ENCODE measurements around the gene GAK.

DNA sequence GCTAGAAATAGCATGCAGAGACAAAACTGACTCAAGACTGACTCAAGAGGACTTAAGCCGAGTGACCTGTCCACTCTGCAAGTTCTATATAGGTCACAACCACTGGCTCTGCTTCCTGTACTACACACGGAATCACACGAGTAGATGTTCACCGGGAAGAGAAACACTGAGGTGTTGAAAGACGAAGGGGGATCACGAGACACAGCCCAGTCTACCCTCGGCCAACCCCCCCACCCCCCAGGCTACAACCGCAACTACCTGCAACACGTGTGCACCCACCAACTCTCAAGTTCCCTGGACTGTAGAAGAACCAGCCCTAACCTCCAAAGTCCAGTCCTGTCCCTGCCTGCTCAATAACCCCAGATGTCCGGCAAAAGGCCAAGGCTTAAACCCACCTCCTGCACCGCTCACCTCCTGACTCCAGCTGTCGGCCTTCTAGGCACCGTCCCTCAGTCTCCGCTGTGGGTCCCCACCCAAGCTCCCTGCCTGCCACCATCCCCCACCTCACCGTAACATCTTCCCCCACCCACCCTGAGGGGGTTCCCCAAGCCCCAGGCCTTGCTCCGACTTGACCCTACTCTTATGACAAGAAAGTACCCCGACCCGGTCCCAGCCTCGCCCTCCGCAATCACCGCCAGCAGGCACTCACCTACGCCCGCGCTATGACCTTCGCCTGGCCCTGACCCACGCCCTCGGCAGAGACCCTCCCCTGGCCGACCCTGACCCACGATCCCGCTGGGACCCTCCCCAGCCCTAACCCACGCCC lies 739 bp downstream of the GAK start:
- TF ChIP-seq, protein P1, sequence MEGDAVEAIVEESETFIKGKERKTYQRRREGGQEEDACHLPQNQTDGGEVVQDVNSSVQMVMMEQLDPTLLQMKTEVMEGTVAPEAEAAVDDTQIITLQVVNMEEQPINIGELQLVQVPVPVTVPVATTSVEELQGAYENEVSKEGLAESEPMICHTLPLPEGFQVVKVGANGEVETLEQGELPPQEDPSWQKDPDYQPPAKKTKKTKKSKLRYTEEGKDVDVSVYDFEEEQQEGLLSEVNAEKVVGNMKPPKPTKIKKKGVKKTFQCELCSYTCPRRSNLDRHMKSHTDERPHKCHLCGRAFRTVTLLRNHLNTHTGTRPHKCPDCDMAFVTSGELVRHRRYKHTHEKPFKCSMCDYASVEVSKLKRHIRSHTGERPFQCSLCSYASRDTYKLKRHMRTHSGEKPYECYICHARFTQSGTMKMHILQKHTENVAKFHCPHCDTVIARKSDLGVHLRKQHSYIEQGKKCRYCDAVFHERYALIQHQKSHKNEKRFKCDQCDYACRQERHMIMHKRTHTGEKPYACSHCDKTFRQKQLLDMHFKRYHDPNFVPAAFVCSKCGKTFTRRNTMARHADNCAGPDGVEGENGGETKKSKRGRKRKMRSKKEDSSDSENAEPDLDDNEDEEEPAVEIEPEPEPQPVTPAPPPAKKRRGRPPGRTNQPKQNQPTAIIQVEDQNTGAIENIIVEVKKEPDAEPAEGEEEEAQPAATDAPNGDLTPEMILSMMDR (IDR thresholded peaks at IDR 0.05), result no peak
- no peak for TF ChIP-seq POLR2A (IDR thresholded peaks at IDR 0.05)
